ENCODE measurements around the gene RCAN2. TPM values are rescaled to one million over a fixed set of nuclear protein-coding genes. Genes with fewer than 3 reads are reported as not detected.

The RCAN2 gene
- total RNA-seq, 1 donor from 2014 or later: 17.0 TPM

DNA sequence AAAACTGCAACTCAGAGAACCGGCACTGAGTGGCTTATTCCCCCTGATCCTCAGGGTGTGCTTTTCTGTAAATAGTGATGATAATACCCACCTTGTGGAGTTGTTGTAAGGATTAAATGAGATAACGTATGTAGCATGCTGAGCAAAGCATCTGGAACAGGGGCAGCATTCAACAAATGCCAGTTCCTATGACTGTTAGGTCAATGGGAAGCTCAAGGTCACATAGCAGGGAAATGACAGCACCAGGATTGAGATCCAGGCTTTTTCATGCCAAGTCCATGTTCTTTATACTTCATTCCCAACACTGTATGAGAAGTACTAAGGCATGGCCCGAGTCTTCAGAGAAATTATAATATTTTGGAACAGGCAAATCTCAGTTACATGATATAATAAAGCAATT, 5.1 kb downstream of the RCAN2 start:
- Mint-ChIP-seq H3K4me3 (ENCODE audit: unreplicated experiment) (no peak overlapping the region), H3K9me3 (ENCODE audit: unreplicated experiment) (no peaks in the 10 kb centered on the region), H3K36me3 (ENCODE audit: low read depth, unreplicated experiment) (no peaks in the 10 kb centered on the region), H3K27ac (ENCODE audit: unreplicated experiment) (no peak overlapping the region), H3K27me3 (ENCODE audit: unreplicated experiment) (peaks cover 4% of the 10 kb centered on the region), H3K4me1 (ENCODE audit: unreplicated experiment) (no peaks in the 10 kb centered on the region)
- TF ChIP-seq, protein P1, sequence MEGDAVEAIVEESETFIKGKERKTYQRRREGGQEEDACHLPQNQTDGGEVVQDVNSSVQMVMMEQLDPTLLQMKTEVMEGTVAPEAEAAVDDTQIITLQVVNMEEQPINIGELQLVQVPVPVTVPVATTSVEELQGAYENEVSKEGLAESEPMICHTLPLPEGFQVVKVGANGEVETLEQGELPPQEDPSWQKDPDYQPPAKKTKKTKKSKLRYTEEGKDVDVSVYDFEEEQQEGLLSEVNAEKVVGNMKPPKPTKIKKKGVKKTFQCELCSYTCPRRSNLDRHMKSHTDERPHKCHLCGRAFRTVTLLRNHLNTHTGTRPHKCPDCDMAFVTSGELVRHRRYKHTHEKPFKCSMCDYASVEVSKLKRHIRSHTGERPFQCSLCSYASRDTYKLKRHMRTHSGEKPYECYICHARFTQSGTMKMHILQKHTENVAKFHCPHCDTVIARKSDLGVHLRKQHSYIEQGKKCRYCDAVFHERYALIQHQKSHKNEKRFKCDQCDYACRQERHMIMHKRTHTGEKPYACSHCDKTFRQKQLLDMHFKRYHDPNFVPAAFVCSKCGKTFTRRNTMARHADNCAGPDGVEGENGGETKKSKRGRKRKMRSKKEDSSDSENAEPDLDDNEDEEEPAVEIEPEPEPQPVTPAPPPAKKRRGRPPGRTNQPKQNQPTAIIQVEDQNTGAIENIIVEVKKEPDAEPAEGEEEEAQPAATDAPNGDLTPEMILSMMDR (IDR thresholded peaks at IDR 0.05; ENCODE audit: unreplicated experiment): no peak
- no peak for DNase-seq (ENCODE audit: low spot score)

DNA sequence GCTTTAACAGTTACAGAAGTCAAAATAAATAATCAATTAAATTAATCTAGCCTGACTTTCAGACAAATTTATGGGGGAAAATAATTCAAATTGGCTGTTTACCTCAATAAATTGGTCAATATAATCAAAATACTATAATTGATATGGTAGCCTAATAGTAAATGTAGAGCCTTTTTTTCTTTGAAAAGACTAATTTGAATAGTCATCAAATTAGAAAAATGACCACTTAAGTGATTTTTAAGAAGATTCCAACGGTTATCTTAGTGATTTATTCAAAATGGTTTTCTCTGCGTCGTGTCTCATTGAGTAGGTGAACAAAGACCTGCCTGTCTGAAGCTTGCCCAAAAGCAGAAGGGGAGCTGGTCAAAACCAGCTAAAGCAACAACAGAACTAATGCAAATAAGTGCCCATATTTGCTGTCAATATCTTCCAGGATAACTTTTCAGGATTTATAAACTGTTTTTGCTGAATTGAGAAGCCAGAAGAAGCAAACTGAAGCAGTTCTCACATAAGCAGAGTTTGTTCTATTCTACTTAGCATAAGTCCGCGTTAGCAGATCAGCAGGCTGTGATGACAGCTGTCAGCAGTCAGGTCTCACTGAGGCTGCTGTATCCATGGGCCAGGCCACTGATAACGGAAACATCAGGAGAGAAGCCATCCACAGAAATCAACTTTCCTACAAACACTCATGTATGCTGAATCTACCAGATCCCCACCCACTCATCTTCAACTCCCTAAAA, 7.0 kb downstream of the RCAN2 start:
- TF ChIP-seq, protein P1 (IDR thresholded peaks at IDR 0.05; ENCODE audit: unreplicated experiment): no peak
- H3K4me1 Mint-ChIP-seq (ENCODE audit: unreplicated experiment): no peaks in the 10 kb centered on the region
- no peaks in the 10 kb centered on the region for H3K9me3 Mint-ChIP-seq (ENCODE audit: unreplicated experiment)
- no peak overlapping the region for H3K4me3 Mint-ChIP-seq (ENCODE audit: unreplicated experiment)
- H3K36me3 Mint-ChIP-seq (ENCODE audit: low read depth, unreplicated experiment): no peaks in the 10 kb centered on the region
- no peak for DNase-seq (ENCODE audit: low spot score)
- no peaks in the 10 kb centered on the region for H3K27me3 Mint-ChIP-seq (ENCODE audit: unreplicated experiment)
- H3K27ac Mint-ChIP-seq (ENCODE audit: unreplicated experiment): no peak overlapping the region

DNA sequence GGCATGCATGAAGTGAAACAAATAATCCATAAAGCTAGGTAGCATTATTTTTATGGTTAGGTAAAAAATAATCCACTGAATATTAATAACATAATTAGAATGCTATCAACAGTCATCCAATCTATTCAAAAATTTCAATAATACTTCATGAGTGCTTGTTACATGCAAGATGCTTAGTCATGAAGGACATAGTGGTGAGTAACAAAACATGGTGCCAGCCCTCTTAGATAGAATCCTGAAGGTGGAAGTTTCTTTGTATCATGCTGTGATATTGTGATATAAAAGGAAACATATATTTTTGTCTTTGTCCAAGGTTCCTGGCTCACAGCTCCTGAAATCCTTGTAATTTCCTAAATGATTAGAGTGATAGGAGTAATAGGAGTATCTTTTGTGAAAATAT, 14.9 kb downstream of the RCAN2 start:
- DNase-seq (ENCODE audit: low spot score): no peak
- no peak overlapping the region for H3K4me3 Mint-ChIP-seq (ENCODE audit: unreplicated experiment)
- peaks cover 21% of the 10 kb centered on the region for H3K4me1 Mint-ChIP-seq (ENCODE audit: unreplicated experiment)
- H3K27ac Mint-ChIP-seq (ENCODE audit: unreplicated experiment): no peak overlapping the region
- TF ChIP-seq, protein P1 (IDR thresholded peaks at IDR 0.05; ENCODE audit: unreplicated experiment): no peak
- no peaks in the 10 kb centered on the region for H3K36me3 Mint-ChIP-seq (ENCODE audit: low read depth, unreplicated experiment)
- H3K9me3 Mint-ChIP-seq (ENCODE audit: unreplicated experiment): no peaks in the 10 kb centered on the region
- H3K27me3 Mint-ChIP-seq (ENCODE audit: unreplicated experiment): peaks cover 2% of the 10 kb centered on the region

DNA sequence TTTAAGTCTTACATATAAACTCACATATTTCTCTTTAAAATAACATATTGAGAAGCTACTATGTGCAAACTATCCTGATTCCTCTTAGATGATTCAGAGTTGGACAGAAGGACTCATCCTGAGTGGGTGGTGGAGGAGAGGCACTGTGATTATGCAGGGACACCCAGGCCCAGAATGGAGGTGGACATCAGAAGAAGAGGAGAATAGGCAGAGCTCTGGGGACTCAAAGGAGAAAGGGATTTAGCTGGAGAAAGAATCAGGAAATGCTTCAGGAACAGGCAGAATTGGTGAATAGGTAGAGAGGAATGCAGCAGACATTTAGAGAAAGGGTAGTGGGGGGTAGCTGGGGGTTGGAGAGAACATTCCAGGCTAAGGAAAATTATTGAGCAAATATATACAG, 17.4 kb downstream of the RCAN2 start:
- no peak overlapping the region for H3K27ac Mint-ChIP-seq (ENCODE audit: unreplicated experiment)
- peaks cover 4% of the 10 kb centered on the region for H3K36me3 Mint-ChIP-seq (ENCODE audit: low read depth, unreplicated experiment)
- no peaks in the 10 kb centered on the region for H3K9me3 Mint-ChIP-seq (ENCODE audit: unreplicated experiment)
- no peak overlapping the region for H3K4me3 Mint-ChIP-seq (ENCODE audit: unreplicated experiment)
- TF ChIP-seq, protein P1 (IDR thresholded peaks at IDR 0.05; ENCODE audit: unreplicated experiment): no peak
- H3K27me3 Mint-ChIP-seq (ENCODE audit: unreplicated experiment): peaks cover 2% of the 10 kb centered on the region
- no peak for DNase-seq (ENCODE audit: low spot score)
- peaks cover 33% of the 10 kb centered on the region for H3K4me1 Mint-ChIP-seq (ENCODE audit: unreplicated experiment)

DNA sequence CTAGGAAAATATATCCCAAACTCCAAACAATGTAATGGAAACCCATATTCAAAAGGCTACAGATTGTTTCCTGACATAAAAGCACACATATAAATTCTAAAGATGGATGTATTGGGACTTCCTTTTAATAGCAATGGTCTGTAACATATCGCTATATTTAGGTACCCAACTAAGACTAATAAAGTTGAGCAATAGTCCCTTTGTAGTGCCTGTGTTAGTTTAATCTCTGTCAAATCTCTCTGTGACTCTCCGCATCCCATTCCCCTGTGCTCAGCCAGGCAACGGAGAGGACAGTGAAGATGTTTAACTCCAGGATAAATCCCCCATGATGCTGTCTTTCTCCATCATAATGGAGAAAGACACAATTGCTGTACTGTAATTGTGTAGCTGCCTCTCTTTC, 19.0 kb downstream of the RCAN2 start:
- TF ChIP-seq, protein P1 (IDR thresholded peaks at IDR 0.05; ENCODE audit: unreplicated experiment): no peak
- no peak overlapping the region for H3K4me3 Mint-ChIP-seq (ENCODE audit: unreplicated experiment)
- no peak for DNase-seq (ENCODE audit: low spot score)
- peak overlapping the region; percentile 82 for H3K27ac Mint-ChIP-seq (ENCODE audit: unreplicated experiment)
- H3K27me3 Mint-ChIP-seq (ENCODE audit: unreplicated experiment): peaks cover 2% of the 10 kb centered on the region
- H3K4me1 Mint-ChIP-seq (ENCODE audit: unreplicated experiment): peaks cover 42% of the 10 kb centered on the region
- peaks cover 4% of the 10 kb centered on the region for H3K36me3 Mint-ChIP-seq (ENCODE audit: low read depth, unreplicated experiment)
- H3K9me3 Mint-ChIP-seq (ENCODE audit: unreplicated experiment): no peaks in the 10 kb centered on the region
